HTERT RPE-1 (cell line): ENCODE measurements around the gene NBEAL1.
"Not testable (repeated sequence)": the region's sequence is repeated elsewhere in the genome, so short reads cannot be mapped to it uniquely, and the experiment has no call there.

Experiments
- in situ Hi-C: fragments of 300-500 bp; cut with MboI; formaldehyde crosslinking; loops from 4 replicates; pipeline ENCODE4 v1.14.3; 2020; ENCODE audit warnings: low sequenced_read_pairs

NBEAL1 gene

DNA sequence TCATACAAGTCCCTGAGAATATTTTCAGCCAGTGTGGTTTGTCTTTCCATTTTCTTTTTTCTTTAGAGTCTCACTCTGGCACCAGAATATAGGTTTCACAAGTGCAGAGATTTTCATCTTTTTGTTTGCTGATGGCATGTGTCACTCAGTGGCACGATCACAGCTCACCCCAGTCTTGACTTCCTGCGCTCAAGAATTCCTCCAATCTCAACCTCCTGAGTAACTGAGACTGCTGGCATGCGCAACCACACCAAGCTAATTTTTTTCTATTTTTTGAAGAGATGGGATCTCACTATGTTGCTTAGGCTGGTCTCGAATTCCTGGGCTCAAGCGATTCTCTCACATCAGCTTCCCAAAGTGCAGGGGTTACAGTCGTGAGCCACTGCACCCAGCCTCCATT lies 23.9 kb downstream of the NBEAL1 start:
- in situ Hi-C loops = no loop called here

DNA sequence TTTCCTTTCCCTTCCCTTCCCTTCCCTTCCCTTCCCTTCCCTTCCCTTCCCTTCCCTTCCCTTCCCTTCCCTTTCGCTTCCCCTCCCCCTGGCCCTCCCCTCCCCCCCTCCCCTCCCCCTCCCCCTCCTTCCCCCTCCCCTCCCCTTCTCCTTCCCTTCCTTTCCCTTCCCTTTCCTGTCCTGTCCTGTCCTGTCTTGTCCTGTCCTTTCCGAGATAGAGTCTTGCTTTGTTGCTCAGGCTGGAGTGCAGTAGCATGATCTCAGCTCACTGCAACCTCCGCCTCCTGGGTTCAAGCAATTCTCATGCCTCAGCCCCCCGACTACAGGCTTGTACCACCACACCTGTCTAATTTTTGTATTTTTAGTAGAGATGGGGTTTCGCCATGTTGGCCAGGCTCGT lies 24.5 kb downstream of the NBEAL1 start:
- in situ Hi-C loops = not testable (repeated sequence)

DNA sequence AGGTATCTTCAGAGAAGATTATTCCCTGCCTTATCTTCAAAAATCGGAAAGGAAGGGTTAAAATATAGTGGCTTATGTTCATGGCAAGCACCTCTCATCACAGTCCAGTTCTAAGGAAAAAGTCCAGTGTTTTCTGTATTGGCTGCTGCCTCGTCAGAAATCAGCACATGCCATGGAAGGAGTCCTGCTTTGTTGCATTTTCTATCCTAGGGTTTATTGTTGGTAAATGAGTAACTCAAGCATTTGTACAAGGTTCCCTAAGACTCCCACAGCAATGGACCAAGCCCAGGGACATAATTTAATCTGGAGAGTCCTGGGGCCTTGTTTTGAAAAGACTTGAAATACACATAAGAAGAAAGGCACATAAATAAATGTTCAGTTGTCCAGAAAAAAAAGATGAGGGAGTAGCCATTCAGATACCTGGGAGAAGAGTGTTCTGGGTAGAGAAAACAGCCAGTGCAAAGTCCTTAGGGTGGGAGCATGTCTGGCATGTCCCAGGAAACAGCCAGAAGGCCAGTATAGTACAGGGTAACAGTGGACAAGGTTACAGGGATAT lies 26.4 kb downstream of the NBEAL1 start:
- in situ Hi-C loops = no loop called here

DNA sequence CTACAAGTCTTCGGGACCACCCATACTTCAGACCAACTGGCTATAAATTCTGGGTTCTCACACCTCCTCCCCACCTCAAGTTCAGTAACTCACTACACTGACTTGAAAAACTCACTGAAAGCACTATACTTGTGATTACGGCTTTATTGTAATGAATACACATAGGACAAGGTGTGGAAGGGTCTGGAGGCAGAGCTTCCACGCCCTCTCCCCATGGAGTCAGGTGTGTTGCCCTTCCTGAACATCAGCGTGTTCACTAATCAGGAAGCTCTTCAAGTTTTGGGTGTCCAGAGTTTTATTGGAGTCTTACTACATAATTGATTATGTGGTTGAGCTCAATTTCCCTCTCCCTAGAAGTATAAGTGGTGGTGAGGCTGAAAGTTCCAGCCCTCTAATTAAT lies 27.5 kb downstream of the NBEAL1 start:
- in situ Hi-C loops = no loop called here

DNA sequence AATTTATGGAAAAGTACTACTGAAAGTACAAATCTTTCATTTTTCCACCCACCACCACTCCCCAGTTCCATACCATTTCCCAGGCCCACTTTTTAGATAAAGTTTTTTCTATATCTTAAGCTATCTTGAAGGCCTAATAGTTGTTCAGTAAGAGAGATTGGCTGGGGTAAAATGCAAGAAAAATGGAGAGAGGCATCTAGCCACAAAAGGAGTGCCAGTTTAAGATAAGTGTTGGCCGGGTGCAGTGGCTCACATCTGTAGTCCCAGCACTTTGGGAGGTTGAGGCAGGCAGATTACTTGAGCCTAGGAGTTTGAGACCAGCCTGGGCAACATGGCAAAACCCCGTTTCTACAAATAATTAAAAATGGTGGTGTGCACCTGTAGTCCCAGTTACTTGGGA lies 28.6 kb downstream of the NBEAL1 start:
- in situ Hi-C loops = no loop called here

DNA sequence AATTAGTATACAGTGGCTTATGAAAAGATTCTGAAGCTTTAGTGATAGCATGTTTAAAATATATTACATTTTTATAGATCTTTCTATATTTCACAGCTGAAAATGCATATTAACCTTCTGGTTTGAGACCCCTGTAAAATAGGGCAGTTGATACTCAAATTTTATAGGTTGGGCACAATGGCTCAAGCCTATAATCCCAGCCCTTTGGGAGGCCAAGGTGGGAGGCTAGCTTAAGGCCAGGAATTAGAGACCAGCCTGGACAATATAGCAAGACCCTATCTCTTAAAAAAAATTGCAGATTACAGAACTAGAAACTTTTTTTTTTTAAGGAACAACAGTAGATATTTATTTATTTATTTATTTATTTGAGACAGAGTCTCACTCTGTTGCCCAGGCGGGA lies 31.2 kb downstream of the NBEAL1 start:
- in situ Hi-C loops = no loop called here

DNA sequence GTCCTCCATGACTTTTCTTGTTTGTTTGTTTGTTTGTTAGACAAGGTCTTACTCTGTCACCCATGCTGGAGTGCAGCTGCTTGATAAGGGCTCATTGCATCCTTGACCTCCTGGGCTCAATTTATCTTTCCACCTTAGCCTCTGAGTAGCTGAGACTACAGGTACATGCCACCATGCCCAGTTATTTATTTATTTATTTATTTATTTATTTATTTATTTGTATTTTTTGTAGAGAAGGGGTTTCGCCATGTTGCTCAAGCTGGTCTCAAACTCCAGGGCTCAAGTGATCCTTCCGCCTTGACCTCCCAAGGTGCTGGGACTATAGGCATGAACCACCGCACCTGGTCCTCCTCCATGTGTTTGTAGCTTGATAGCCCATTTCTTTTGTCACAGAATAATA lies 37.9 kb downstream of the NBEAL1 start:
- in situ Hi-C loops = no loop called here

DNA sequence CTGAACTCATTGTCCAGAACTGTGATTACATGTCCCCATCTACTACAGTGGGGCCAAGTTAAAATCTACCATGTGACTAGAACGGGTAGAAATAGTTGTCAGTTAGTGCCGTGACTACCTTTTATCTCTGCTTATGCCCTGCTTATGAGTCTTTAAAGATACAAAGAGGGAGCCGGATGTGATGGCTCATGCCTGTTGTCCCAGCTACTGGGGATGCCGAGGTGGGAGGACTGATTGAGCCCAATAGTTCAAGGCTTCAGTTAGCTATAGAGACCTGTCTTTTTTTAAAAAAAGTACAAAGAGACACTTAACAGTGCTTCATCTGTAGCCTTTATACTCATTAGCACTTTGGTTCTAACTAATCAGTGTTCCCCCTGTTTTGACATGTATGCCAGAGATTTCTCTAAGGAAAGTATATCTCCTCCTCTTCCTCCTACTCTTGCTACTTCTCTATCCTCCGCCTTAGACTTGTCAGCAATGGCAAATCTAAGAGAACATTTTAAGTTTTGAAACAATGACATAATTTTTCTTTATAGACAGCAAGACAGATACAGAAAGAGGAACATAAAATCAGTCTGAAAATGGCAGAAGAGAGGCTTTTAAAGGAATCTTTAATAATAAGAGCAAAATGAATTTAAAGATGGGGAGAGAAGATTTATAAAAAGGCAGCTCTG lies 45.0 kb downstream of the NBEAL1 start:
- in situ Hi-C loops = no loop called here

DNA sequence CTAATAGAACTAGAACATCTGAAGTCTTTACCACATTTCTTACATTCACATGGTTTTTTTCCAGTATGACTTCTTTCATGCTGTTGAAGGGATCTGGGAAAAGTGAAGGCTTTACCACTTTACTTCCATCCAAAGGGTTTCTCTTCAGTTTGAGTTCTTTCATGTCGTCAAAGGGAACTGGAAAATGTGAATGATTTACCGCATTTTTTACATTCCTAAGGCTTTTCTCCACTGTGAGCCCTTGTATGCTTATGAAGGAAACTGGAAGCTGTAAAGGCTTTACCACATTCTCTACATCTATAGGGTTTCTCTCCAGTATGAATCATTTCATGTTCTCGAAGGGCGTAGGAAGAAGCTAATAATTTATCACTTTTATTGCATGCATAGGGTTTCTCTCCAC lies 46.7 kb downstream of the NBEAL1 start:
- in situ Hi-C loops = no loop called here

DNA sequence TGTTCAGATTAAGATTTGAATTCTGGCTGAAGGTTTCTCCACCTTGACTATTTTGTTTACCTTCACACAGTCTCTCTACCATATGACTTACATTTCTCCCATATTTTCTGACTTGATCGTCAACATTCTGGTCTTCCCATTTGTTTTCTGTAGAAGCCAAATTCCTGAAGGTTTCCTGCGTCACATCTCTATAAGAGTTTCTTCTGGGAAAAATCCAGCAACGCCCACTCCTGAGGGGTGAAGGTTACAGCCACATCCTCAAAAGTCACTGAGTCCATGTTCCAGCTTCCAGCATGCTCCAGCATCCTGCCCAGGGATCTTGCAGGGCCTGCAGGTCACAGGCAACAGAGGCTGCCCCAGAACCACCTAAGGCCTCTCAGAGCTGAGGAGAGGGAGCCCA lies 47.5 kb downstream of the NBEAL1 start:
- in situ Hi-C loops = no loop called here

DNA sequence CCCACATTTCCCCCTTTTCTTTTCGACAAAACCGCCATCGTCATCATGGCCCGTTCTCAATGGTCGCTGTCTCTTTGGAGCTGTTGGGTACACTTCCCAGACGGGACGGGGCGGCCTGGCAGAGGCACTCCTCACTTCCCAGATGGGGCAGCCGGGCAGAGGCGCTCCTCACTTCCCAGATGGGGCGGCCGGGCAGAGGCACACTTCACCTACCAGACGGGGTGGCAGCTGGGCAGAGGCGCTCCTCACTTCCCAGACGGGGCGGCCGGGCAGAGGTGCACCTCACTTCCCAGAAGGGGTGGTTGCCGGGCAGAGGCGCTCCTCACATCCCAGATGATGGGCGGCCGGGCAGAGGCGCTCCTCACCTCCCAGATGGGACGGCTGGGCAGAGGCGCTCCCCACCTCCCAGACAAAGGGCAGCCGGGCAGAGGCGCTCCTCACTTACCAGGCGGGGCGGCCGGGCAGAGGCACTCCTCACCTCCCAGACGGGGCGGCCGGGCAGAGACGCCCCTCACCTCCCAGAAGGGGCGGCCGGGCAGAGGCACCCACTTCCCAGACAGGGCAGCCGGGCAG lies 51.9 kb downstream of the NBEAL1 start:
- in situ Hi-C loops = not testable (repeated sequence)

DNA sequence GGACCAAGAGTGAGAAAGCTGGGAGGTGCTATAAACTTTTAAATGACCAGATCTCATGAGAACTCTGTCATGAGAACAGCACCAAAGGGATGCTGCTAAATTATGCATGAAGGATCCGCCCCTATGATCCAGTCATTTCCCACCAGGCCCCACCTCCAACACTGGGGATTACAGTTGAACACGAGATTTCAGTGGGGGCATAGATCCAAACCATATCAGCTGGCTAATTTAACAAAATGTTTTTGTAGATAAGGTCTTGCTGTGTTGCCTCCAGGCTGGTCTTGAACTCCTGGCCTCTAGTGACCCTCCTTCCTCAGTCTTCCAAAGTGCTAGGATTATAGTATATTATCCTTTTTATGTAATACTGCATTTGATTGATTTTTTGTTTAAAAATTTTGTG lies 56.0 kb downstream of the NBEAL1 start:
- in situ Hi-C loops = no loop called here

DNA sequence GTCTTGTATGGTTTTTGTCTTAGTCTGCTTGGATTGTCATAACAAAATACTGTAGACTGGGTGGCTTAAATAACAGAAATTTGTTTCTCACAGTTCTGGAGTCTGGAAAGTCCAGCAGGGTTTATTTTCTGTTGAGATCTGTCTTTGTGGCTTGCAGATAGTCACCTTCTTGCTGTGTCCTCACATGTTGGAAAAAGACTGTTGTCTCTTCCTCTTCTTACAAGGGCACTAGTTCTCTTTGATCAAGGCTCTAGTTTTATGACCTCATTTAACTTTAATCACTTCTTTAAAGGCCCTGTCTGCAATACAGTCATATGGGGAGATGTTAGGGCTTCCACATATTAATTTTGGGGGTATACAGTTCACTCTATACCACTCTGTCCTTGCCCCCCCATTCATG lies 56.5 kb downstream of the NBEAL1 start:
- in situ Hi-C loops = no loop called here

DNA sequence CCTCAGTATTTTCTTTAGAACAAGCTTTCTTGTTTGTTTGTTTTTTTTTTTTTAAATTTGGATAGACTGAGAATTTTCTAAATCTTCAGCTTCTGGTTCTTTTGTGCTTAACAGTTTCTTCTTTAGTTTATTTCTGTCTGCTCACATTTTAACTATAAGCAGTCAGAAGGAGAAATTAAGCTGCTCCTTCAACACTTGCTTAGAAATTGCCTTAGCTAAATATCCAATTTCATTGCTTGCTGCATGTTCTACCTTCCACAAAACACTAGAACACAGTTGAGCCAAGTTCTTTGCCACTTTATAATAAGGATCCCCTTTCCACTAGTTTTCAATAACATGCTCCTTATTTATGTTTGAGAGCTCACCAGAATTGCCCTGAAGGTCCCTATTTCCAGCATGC lies 57.7 kb downstream of the NBEAL1 start:
- in situ Hi-C loops = no loop called here

DNA sequence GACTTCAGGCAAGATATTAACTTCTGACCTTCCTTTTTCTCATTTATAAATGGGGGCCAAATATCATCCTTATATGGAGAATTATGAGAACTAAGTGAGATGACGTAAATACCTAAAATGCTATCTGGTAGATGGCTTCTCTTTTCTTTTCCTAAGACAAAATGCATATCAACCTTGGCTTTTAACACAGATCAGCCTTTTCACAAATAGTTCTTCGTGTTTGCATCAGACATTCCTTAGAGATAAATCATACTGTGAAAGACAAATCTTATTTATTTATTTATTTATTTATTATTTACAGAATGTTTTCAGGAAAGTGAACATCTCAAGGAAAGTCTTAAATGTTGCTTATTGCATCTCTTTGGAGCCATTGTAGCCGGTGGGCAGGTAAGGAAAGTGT lies 62.8 kb downstream of the NBEAL1 start:
- in situ Hi-C loops = no loop called here

DNA sequence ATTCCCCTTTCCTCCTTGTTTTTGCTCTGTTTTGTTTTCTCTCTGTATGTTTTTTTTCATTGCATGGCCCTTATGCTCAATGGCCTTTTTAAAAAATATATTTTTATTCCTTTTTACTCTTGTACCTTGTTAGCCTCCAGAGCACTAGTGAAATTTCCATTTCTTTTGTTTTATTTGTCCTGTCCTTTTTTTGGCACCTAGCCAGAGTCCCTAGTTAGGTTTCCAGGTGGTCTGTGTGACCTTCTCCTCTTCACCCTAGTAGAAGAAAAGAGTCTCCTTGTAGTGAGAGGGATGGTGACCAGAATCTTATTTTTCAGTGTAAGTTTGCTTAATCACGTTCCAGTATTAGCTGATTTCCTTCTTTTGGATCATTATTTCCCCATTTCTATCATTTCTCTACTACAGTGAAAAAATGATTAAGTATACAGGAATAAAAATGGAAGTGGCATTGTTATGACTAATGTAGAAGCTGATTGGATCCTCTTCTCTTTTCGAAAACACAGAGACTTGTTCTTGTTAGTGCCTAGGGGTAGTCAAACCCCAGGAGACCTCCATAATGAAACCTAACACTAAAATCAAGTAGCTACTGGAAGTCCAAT lies 65.9 kb downstream of the NBEAL1 start:
- in situ Hi-C loops = no loop called here

DNA sequence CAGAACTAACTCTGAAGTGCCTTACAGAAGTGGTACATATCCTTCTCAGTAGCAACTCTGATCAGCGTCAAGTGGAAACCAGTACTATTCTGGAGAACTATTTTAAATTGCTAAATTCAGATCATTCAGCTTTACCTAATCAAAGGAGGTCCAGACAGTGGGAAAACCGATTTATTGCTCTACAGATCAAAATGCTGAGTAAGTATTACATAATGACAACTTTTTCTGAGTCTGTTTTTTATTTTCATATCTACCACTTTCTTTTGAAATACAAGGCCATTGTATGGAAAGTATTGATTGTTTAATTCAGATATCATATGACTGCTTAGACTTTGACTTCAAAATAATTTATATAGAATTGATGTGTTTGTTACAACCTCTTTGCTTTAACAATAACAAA lies 68.7 kb downstream of the NBEAL1 start:
- in situ Hi-C loops = no loop called here

DNA sequence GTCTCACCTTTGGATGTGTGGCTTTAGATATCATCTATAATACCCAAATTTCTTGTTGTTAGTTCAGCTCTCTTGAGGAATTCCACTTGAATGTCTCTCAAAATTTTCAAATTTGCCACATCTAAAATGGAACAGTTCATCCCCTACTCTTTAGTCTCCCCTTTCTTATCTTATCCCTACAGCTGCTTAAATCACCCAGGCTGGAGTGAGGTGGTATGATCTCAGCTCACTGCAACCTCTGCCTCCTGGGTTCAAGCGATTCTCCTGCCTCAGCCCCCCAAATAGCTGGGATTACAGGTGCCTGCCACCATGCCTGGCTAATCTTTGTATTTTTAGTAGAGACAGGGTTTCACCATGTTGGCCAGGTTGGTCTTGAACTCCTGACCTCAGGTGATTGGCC lies 71.7 kb downstream of the NBEAL1 start:
- in situ Hi-C loops = not testable (repeated sequence)

DNA sequence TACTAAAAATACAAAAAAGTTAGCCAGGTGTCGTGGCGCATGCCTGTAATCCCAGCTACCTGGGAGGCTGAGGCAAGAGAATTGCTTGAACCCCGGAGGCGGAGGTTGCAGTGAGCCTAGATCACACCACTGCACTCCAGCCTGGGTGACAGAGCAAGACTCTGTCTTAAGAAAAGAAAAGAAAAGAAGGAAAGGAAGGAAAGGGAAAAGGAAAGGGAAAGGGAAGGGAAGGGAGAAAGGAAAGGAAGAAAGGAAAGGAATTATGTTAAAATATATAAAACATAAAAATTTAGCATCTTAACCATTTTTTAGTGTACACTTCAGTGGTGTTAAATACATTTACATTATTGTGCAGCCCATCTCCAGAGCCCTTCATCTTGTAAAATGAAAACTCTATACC lies 76.0 kb downstream of the NBEAL1 start:
- in situ Hi-C loops = not testable (repeated sequence)

DNA sequence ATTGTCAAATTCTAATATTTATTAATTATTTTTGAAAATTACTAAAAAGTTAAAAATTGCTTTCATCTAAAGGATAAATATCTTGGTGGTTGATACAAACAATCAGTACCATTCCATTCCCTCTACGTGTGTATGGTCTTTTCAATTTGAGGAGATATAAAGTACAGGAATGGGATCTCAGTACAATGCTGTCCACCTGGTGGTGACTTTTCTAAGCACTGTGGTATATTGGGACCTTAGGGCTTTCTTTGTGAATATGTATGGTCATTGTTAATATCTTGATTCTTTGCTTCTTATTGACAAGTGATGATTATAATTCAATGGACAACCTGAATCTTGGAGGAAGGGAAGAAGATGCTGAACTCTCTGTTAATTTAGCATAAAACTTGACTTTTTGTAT lies 83.1 kb downstream of the NBEAL1 start:
- in situ Hi-C loops = no loop called here

DNA sequence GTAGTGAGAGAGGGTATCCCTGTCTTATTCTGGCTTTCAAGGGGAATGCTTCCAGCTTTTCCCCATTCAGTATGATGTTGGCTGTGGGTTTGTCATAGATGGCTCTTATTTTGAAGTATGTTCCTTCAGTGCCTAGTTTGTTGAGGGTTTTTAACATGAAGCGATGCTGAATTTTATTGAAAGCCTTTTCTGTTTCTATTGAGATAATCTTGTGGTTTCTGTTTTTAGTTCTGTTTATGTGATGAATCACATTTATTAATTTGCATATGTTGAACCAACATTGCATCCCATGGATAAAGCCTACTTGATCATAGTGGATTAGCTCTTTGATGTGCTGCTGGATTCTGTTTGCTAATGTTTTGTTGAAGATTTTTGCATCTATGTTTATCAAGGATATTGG lies 87.7 kb downstream of the NBEAL1 start:
- in situ Hi-C loops = not testable (repeated sequence)

DNA sequence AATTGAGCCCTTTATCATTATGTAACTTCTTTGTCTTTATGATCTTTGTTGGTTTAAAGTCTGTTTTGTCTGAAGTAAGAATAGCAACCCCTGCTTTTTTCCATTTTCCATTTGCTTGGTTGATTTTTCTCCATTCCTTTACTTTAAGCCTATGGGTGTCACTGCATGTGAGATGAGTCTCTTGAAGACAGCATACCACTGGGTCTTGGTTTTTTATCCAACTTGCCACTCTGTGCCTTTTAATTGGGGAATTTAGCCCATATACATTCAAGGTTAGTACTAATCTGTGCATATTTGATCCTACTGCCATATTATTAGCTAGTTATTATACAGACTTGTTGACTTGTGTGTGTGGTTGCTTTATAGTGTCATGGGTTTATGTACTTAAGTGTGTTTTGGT lies 89.6 kb downstream of the NBEAL1 start:
- in situ Hi-C loops = no loop called here
